ENCODE results near the gene ANXA8.

Gene ANXA8

DNA sequence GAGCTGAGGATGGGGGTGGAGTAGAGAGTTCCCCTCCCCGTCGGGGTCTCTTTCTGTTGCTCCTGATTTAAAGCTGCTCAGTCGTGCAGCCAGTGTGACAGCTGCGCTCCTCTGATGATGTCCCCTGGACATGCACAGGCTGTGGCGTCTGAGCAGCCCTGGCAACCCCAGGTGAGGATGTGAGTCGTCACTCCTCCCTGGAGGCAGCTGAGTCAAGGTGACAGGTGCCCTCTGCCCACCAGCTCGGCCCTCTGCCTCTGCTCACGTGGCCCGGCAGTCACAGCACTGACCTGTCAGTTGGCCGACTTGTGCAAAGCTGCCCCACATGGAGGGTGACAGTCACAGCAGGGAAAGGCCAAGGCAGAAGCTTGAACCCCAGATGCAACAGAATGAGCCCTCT, 33.9 kb downstream of the ANXA8 start:
- Histone ChIP-seq H3K36me3 (ENCODE audit: insufficient read depth, insufficient read length, low read length) (no peaks in the 10 kb centered on the region), H3K27me3 (ENCODE audit: insufficient read depth, insufficient read length) (no peaks in the 10 kb centered on the region), H3K9ac (ENCODE audit: insufficient read length, low read depth) (no peak overlapping the region), H3K9me3 (ENCODE audit: insufficient read depth, low read length) (peaks cover 16% of the 10 kb centered on the region), H3K4me1 (ENCODE audit: insufficient read depth, insufficient read length) (peaks cover 9% of the 10 kb centered on the region), H3K4me3 (ENCODE audit: insufficient read length, low read depth) (no peak overlapping the region)
- DNase-seq (ENCODE audit: low read depth, low spot score), result no peak
- TF ChIP-seq YY1 (IDR thresholded peaks at IDR 0.05; ENCODE audit: insufficient read depth, insufficient read length) (no peak), ZNF274 (IDR thresholded peaks at IDR 0.05; ENCODE audit: low read depth, low read length) (no peak), SUZ12 (IDR thresholded peaks at IDR 0.05; ENCODE audit: extremely low read depth, insufficient read depth, insufficient read length) (no peak)

GRCh38 chr10:47449102-47449978, 34.6 kb downstream of the ANXA8 start:
- peaks cover 9% of the 10 kb centered on the region for H3K4me1 ChIP-seq (ENCODE audit: insufficient read depth, insufficient read length)
- no peak overlapping the region for H3K9ac ChIP-seq (ENCODE audit: insufficient read length, low read depth)
- no peak overlapping the region for H3K4me3 ChIP-seq (ENCODE audit: insufficient read length, low read depth)
- no peaks in the 10 kb centered on the region for H3K27me3 ChIP-seq (ENCODE audit: insufficient read depth, insufficient read length)
- no peak for DNase-seq (ENCODE audit: low read depth, low spot score)
- TF ChIP-seq SUZ12 (IDR thresholded peaks at IDR 0.05; ENCODE audit: extremely low read depth, insufficient read depth, insufficient read length) (no peak), YY1 (IDR thresholded peaks at IDR 0.05; ENCODE audit: insufficient read depth, insufficient read length) (no peak)
- no peaks in the 10 kb centered on the region for H3K36me3 ChIP-seq (ENCODE audit: insufficient read depth, insufficient read length, low read length)
- peaks cover 16% of the 10 kb centered on the region for H3K9me3 ChIP-seq (ENCODE audit: insufficient read depth, low read length)

- Histone ChIP-seq H3K4me1 (ENCODE audit: insufficient read depth, insufficient read length) (peaks cover 5% of the 10 kb centered on the region), H3K4me3 (ENCODE audit: insufficient read length, low read depth) (no peak overlapping the region), H3K36me3 (ENCODE audit: insufficient read depth, insufficient read length, low read length) (no peaks in the 10 kb centered on the region), H3K27me3 (ENCODE audit: insufficient read depth, insufficient read length) (no peaks in the 10 kb centered on the region), H3K9me3 (ENCODE audit: insufficient read depth, low read length) (peaks cover 16% of the 10 kb centered on the region), H3K9ac (ENCODE audit: insufficient read length, low read depth) (no peak overlapping the region)
- no peak for TF ChIP-seq SUZ12 (IDR thresholded peaks at IDR 0.05; ENCODE audit: extremely low read depth, insufficient read depth, insufficient read length)
- no peak for TF ChIP-seq YY1 (IDR thresholded peaks at IDR 0.05; ENCODE audit: insufficient read depth, insufficient read length)
- no peak for TF ChIP-seq ZNF274 (IDR thresholded peaks at IDR 0.05; ENCODE audit: low read depth, low read length)
- no peak for DNase-seq (ENCODE audit: low read depth, low spot score)
Observed at GRCh38 chr10:47447705-47448104, 36.2 kb downstream of the ANXA8 start.

DNA sequence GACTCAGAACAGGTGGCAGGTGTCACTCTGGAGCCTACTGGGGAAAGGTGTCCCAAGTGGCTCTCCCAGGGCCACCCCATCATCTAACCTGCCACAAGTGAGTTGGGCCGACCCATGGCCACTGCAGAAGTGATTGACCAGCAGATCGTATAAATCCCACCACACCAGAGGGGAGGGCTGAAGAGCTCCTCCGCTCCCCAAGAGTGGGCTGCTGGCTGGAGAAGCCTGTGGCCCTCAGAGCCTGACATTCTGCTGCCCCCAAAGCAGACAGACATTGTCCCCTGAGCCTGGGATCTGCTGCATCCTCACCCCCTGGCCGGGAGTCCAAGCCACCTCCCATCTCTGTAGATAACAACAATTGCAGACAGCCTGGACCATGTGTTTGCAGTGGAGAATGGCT, 36.7 kb downstream of the ANXA8 start:
- Histone ChIP-seq H3K4me1 (ENCODE audit: insufficient read depth, insufficient read length) (peaks cover 3% of the 10 kb centered on the region), H3K9me3 (ENCODE audit: insufficient read depth, low read length) (peaks cover 16% of the 10 kb centered on the region), H3K9ac (ENCODE audit: insufficient read length, low read depth) (no peak overlapping the region), H3K27me3 (ENCODE audit: insufficient read depth, insufficient read length) (no peaks in the 10 kb centered on the region), H3K36me3 (ENCODE audit: insufficient read depth, insufficient read length, low read length) (no peaks in the 10 kb centered on the region), H3K4me3 (ENCODE audit: insufficient read length, low read depth) (no peak overlapping the region)
- DNase-seq (ENCODE audit: low read depth, low spot score), result no peak
- TF ChIP-seq SUZ12 (IDR thresholded peaks at IDR 0.05; ENCODE audit: extremely low read depth, insufficient read depth, insufficient read length) (no peak), ZNF274 (IDR thresholded peaks at IDR 0.05; ENCODE audit: low read depth, low read length) (no peak), YY1 (IDR thresholded peaks at IDR 0.05; ENCODE audit: insufficient read depth, insufficient read length) (no peak)

- no peaks in the 10 kb centered on the region for H3K4me1 ChIP-seq (ENCODE audit: insufficient read depth, insufficient read length)
- DNase-seq (ENCODE audit: low read depth, low spot score), result no peak
- no peak overlapping the region for H3K9ac ChIP-seq (ENCODE audit: insufficient read length, low read depth)
- TF ChIP-seq ZNF274 (IDR thresholded peaks at IDR 0.05; ENCODE audit: low read depth, low read length), result no peak
- TF ChIP-seq SUZ12 (IDR thresholded peaks at IDR 0.05; ENCODE audit: extremely low read depth, insufficient read depth, insufficient read length), result no peak
- no peak for TF ChIP-seq YY1 (IDR thresholded peaks at IDR 0.05; ENCODE audit: insufficient read depth, insufficient read length)
- H3K27me3 ChIP-seq (ENCODE audit: insufficient read depth, insufficient read length), result no peaks in the 10 kb centered on the region
- no peaks in the 10 kb centered on the region for H3K36me3 ChIP-seq (ENCODE audit: insufficient read depth, insufficient read length, low read length)
- no peak overlapping the region for H3K4me3 ChIP-seq (ENCODE audit: insufficient read length, low read depth)
- H3K9me3 ChIP-seq (ENCODE audit: insufficient read depth, low read length), result peaks cover 16% of the 10 kb centered on the region
Observed at GRCh38 chr10:47445720-47446119, 38.2 kb downstream of the ANXA8 start.

DNA sequence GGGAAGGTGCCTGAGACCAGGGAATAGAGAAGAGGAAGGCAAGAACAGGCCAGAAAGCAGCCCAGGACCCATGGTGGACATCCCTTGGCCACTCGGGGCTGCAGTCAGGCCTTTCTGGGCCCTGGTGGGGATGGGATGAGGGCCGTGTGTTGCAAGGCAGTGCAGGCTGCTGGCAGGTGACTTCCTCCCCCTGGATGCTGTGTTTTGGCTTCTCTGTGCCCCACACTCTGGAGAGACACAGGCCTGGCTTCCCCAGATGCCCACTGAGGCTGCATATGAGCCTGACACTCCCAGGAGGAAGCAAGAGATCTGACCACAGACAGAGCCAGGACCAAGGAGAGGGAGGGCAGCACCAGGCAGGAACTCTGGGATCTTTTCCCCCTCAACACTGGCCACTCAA, 39.9 kb downstream of the ANXA8 start:
- DNase-seq (ENCODE audit: low read depth, low spot score), result no peak
- H3K4me1 ChIP-seq (ENCODE audit: insufficient read depth, insufficient read length), result no peaks in the 10 kb centered on the region
- no peak overlapping the region for H3K4me3 ChIP-seq (ENCODE audit: insufficient read length, low read depth)
- TF ChIP-seq YY1 (IDR thresholded peaks at IDR 0.05; ENCODE audit: insufficient read depth, insufficient read length), result no peak
- TF ChIP-seq ZNF274 (IDR thresholded peaks at IDR 0.05; ENCODE audit: low read depth, low read length), result no peak
- no peak for TF ChIP-seq SUZ12 (IDR thresholded peaks at IDR 0.05; ENCODE audit: extremely low read depth, insufficient read depth, insufficient read length)
- no peak overlapping the region for H3K9ac ChIP-seq (ENCODE audit: insufficient read length, low read depth)
- H3K9me3 ChIP-seq (ENCODE audit: insufficient read depth, low read length), result peaks cover 16% of the 10 kb centered on the region
- H3K36me3 ChIP-seq (ENCODE audit: insufficient read depth, insufficient read length, low read length), result no peaks in the 10 kb centered on the region
- no peaks in the 10 kb centered on the region for H3K27me3 ChIP-seq (ENCODE audit: insufficient read depth, insufficient read length)

DNA sequence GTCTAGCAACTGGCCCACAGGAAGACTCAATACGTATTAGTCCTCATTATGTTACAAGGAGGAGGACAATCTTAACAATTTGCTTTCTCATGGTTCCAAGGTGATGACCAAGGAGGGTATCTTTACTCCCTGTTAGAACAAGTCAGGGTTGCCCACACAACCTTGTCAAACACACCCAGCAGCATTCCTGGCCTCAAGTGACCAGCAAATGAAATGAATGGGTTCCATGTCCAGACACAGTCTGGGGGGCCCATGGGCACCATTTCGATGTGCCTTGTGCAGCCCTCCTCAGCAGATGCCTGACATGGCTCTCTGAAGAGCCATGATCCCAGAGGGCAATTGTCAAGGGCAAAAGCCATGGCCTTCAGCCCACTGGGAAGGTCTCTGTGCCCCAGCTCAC, 40.8 kb downstream of the ANXA8 start:
- Histone ChIP-seq H3K4me3 (ENCODE audit: insufficient read length, low read depth) (no peak overlapping the region), H3K36me3 (ENCODE audit: insufficient read depth, insufficient read length, low read length) (no peaks in the 10 kb centered on the region), H3K27me3 (ENCODE audit: insufficient read depth, insufficient read length) (no peaks in the 10 kb centered on the region), H3K9me3 (ENCODE audit: insufficient read depth, low read length) (peaks cover 16% of the 10 kb centered on the region), H3K9ac (ENCODE audit: insufficient read length, low read depth) (no peak overlapping the region), H3K4me1 (ENCODE audit: insufficient read depth, insufficient read length) (no peaks in the 10 kb centered on the region)
- TF ChIP-seq ZNF274 (IDR thresholded peaks at IDR 0.05; ENCODE audit: low read depth, low read length) (no peak), YY1 (IDR thresholded peaks at IDR 0.05; ENCODE audit: insufficient read depth, insufficient read length) (no peak), SUZ12 (IDR thresholded peaks at IDR 0.05; ENCODE audit: extremely low read depth, insufficient read depth, insufficient read length) (no peak)
- no peak for DNase-seq (ENCODE audit: low read depth, low spot score)
